ENCODE results near the gene TREM2. TPM values are rescaled to one million over a fixed set of nuclear protein-coding genes. Genes with fewer than 3 reads are reported as not detected.

Gene TREM2
- total and polyA plus RNA-seq, 4 experiments from 2014 or later, result 2.7 to 4.0 TPM; not detected in 2

DNA sequence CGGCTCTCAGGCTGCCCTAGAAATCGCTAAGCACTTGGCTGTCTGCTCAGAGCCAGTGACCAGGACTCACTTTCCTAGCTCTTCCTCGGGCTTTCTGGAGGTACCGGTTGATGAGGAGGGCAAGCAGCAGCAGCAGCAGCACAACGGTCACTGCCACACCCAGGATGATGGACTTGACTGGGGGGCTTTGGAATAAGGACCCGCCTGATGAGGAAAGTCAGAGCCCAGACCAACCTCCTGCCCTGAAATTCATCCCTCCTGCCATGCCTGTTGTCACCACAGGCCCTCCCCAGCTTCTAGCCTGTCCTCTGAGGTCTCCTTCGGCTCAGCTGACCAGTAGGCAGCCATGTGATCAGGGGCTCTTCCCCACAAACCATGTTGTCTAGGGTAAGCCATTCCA is 21.8 kb upstream of the TREM2 start:
- H3K27me3 Mint-ChIP-seq, result no peaks in the 10 kb centered on the region
- no peak overlapping the region for H3K4me3 Mint-ChIP-seq
- ChIA-PET POLR2A (ENCODE audit: partially characterized antibody) (no interaction called here), CTCF (ENCODE audit: partially characterized antibody) (interaction anchor here (1.1 to 4.1 kb wide), 2 partner anchors 9 to 11 kb away, joined by 3 to 26 read pairs; no protein-coding TSS in a partner anchor)
- Histone ChIP-seq H3K9me3 (ENCODE audit: control insufficient read depth in 1 of 2, low read length in 2 of 2) (no peaks in the 10 kb centered on the region), H3K36me3 (ENCODE audit: insufficient read depth, low read length) (no peaks in the 10 kb centered on the region), H3K4me3 (ENCODE audit: low read length in 2 of 2) (no peak overlapping the region), H3K4me1 (ENCODE audit: insufficient read depth, low read length) (peaks cover 18% of the 10 kb centered on the region), H3K27ac (ENCODE audit: low read depth, low read length) (no peak overlapping the region), H3K27me3 (ENCODE audit: insufficient read depth, low read length) (no peaks in the 10 kb centered on the region)
- intact Hi-C loops (cut with micrococcal nuclease), result loop anchor here (5.0 kb wide), 1 partner anchor 1837 kb away; no protein-coding TSS in a partner anchor
- DNase-seq, result no peak
- peaks cover 14 to 20% (median 18%) of the 10 kb centered on the region in 4 donors for H3K4me1 Mint-ChIP-seq
- H3K27ac Mint-ChIP-seq, result peak overlapping the region in 2 of 7 donors; percentile 79 to 83
- H3K9me3 Mint-ChIP-seq, result peaks cover 0 to 4% (median 0%) of the 10 kb centered on the region in 8 donors
- H3K36me3 Mint-ChIP-seq, result peaks cover 0 to 5% of the 10 kb centered on the region in 2 donors

GRCh38 chr6:41182069-41183034 is 19.4 kb upstream of the TREM2 start:
- POLR2A ChIA-PET (ENCODE audit: partially characterized antibody), result interaction anchor here (1.6 kb wide), 1 partner anchor 18 kb away, joined by 7 read pairs; the partner anchor contains the start of gene TREML2

GRCh38 chr6:41181566-41181965 is 18.6 kb upstream of the TREM2 start:
- H3K36me3 Mint-ChIP-seq, result no peaks in the 10 kb centered on the region
- POLR2A ChIA-PET (ENCODE audit: partially characterized antibody), result interaction anchor here (1.6 kb wide), 1 partner anchor 19 kb away, joined by 7 read pairs; the partner anchor contains the start of gene TREML2
- DNase-seq, result no peak

More at GRCh38 chr6:41182069-41183034, 19.4 kb upstream of the TREM2 start:
- Histone ChIP-seq H3K9me3 (ENCODE audit: control insufficient read depth in 1 of 2, low read length in 2 of 2) (no peaks in the 10 kb centered on the region), H3K36me3 (ENCODE audit: insufficient read depth, low read length) (no peaks in the 10 kb centered on the region), H3K27me3 (ENCODE audit: insufficient read depth, low read length) (no peaks in the 10 kb centered on the region), H3K4me3 (ENCODE audit: low read length in 2 of 2) (no peak overlapping the region), H3K27ac (ENCODE audit: low read depth, low read length) (no peak overlapping the region), H3K4me1 (ENCODE audit: insufficient read depth, low read length) (peaks cover 7% of the 10 kb centered on the region)
- Mint-ChIP-seq H3K4me3 (no peak overlapping the region), H3K4me1 (peaks cover 7 to 14% (median 10%) of the 10 kb centered on the region in 4 donors), H3K27ac (peak overlapping the region in 1 of 7 donors; percentile 2), H3K36me3 (no peaks in the 10 kb centered on the region), H3K27me3 (peaks cover 3 to 6% of the 10 kb centered on the region in 2 donors), H3K9me3 (no peaks in the 10 kb centered on the region)
- CTCF ChIA-PET (ENCODE audit: partially characterized antibody), result interaction anchor here (0.8 to 4.1 kb wide), 32 partner anchors 10 to 234 kb away, joined by 3 to 37 read pairs (median 4); partner anchors contain the start of genes TREML2 and UNC5CL
- intact Hi-C loops (cut with micrococcal nuclease), result loop anchor here (1.0 to 5.0 kb wide), 4 partner anchors 90 to 1835 kb away; partner anchors contain the start of genes NFYA and OARD1
- DNase-seq, result peak; percentile 47 to 65 (median 56)

DNA sequence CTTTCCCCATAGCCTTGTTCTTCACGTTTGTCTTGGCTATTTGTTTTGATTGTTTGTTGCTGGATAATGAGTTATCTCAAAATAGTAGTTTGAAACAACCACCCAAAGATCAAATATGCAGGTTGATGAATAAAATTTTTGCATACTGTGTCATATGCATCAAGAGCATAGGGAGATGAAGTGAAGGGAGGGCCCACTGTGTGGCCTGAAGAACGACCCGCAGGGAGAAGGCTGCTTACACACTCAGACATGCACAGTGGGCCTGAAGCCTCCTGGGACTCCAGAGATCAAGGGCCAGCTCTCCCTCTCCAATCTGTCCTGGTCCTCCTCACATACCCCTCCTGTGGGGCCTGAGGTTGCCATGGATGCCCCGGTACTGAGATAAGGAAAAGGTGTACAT is 16.2 kb upstream of the TREM2 start:
- no peak for DNase-seq
- CTCF ChIA-PET (ENCODE audit: partially characterized antibody), result interaction anchor here (1.3 kb wide), 1 partner anchor 10 kb away, joined by 3 read pairs; no protein-coding TSS in a partner anchor
- Mint-ChIP-seq H3K9me3 (peaks cover 0 to 2% (median 0%) of the 10 kb centered on the region in 8 donors), H3K4me3 (no peak overlapping the region), H3K36me3 (no peaks in the 10 kb centered on the region), H3K27ac (no peak overlapping the region), H3K4me1 (peaks cover 5 to 9% (median 7%) of the 10 kb centered on the region in 4 donors), H3K27me3 (peaks cover 8 to 9% of the 10 kb centered on the region in 2 donors)
- intact Hi-C loops (cut with micrococcal nuclease), result no loop called here
- H3K4me3 ChIP-seq (ENCODE audit: low read length in 2 of 2), result no peak overlapping the region
- H3K36me3 ChIP-seq (ENCODE audit: insufficient read depth, low read length), result no peaks in the 10 kb centered on the region
- POLR2A ChIA-PET (ENCODE audit: partially characterized antibody), result no interaction called here
- H3K9me3 ChIP-seq (ENCODE audit: control insufficient read depth in 1 of 2, low read length in 2 of 2), result no peaks in the 10 kb centered on the region
- H3K4me1 ChIP-seq (ENCODE audit: insufficient read depth, low read length), result peaks cover 7% of the 10 kb centered on the region
- no peaks in the 10 kb centered on the region for H3K27me3 ChIP-seq (ENCODE audit: insufficient read depth, low read length)
- no peak overlapping the region for H3K27ac ChIP-seq (ENCODE audit: low read depth, low read length)

More at GRCh38 chr6:41181566-41181965, 18.6 kb upstream of the TREM2 start:
- H3K27me3 Mint-ChIP-seq, result peaks cover 6 to 9% of the 10 kb centered on the region in 2 donors
- H3K9me3 Mint-ChIP-seq, result no peaks in the 10 kb centered on the region
- CTCF ChIA-PET (ENCODE audit: partially characterized antibody), result interaction anchor here (0.8 to 4.1 kb wide), 20 partner anchors 10 to 184 kb away, joined by 3 to 37 read pairs (median 5); partner anchors contain the start of genes TREML2 and UNC5CL
- H3K36me3 ChIP-seq (ENCODE audit: insufficient read depth, low read length), result no peaks in the 10 kb centered on the region
- intact Hi-C loops (cut with micrococcal nuclease), result loop anchor here (5.0 kb wide), 1 partner anchor 1834 kb away; no protein-coding TSS in a partner anchor
- no peak overlapping the region for H3K27ac ChIP-seq (ENCODE audit: low read depth, low read length)
- no peaks in the 10 kb centered on the region for H3K9me3 ChIP-seq (ENCODE audit: control insufficient read depth in 1 of 2, low read length in 2 of 2)
- peak overlapping the region in 1 of 7 donors; percentile 76 for H3K27ac Mint-ChIP-seq
- H3K4me3 ChIP-seq (ENCODE audit: low read length in 2 of 2), result no peak overlapping the region
- no peaks in the 10 kb centered on the region for H3K27me3 ChIP-seq (ENCODE audit: insufficient read depth, low read length)
- H3K4me1 Mint-ChIP-seq, result peaks cover 7 to 10% (median 8%) of the 10 kb centered on the region in 4 donors
- peaks cover 7% of the 10 kb centered on the region for H3K4me1 ChIP-seq (ENCODE audit: insufficient read depth, low read length)
- H3K4me3 Mint-ChIP-seq, result no peak overlapping the region

DNA sequence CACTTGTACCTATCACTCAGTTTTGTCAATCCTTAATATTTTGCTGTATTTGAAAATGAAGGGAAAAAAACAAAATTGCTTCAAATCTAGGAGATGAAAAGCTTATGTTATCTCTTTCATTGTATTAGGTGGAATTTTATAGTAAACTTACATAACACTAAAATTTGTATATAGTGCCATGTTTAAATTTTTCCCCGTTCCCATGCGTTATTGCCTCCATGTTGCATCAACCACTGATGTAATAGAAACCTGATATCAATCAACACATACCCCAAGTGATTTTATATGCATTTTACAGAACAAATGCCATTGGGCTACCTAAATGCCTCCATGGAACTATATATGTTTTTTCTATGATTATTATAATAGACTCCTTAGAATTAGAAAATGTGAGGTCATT is 14.8 kb upstream of the TREM2 start:
- POLR2A ChIA-PET (ENCODE audit: partially characterized antibody), result interaction anchor here (0.5 kb wide), 1 partner anchor 58 kb away, joined by 3 read pairs; no protein-coding TSS in a partner anchor
- Mint-ChIP-seq H3K27me3 (peaks cover 8 to 9% of the 10 kb centered on the region in 2 donors), H3K4me1 (peaks cover 5 to 9% (median 7%) of the 10 kb centered on the region in 4 donors), H3K4me3 (no peak overlapping the region), H3K9me3 (peaks cover 0 to 2% (median 0%) of the 10 kb centered on the region in 8 donors), H3K36me3 (no peaks in the 10 kb centered on the region), H3K27ac (no peak overlapping the region)
- peaks cover 7% of the 10 kb centered on the region for H3K4me1 ChIP-seq (ENCODE audit: insufficient read depth, low read length)
- CTCF ChIA-PET (ENCODE audit: partially characterized antibody), result no interaction called here
- no peak for DNase-seq
- intact Hi-C loops (cut with micrococcal nuclease), result no loop called here
- H3K4me3 ChIP-seq (ENCODE audit: low read length in 2 of 2), result no peak overlapping the region
- no peaks in the 10 kb centered on the region for H3K36me3 ChIP-seq (ENCODE audit: insufficient read depth, low read length)
- no peak overlapping the region for H3K27ac ChIP-seq (ENCODE audit: low read depth, low read length)
- H3K9me3 ChIP-seq (ENCODE audit: control insufficient read depth in 1 of 2, low read length in 2 of 2), result no peaks in the 10 kb centered on the region
- no peaks in the 10 kb centered on the region for H3K27me3 ChIP-seq (ENCODE audit: insufficient read depth, low read length)

- Mint-ChIP-seq H3K27me3 (peaks cover 8 to 9% of the 10 kb centered on the region in 2 donors), H3K9me3 (peaks cover 0 to 2% (median 0%) of the 10 kb centered on the region in 8 donors), H3K4me1 (peaks cover 4 to 7% (median 6%) of the 10 kb centered on the region in 4 donors), H3K27ac (peak overlapping the region in 1 of 7 donors; percentile 26), H3K4me3 (no peak overlapping the region), H3K36me3 (no peaks in the 10 kb centered on the region)
- Histone ChIP-seq H3K4me3 (ENCODE audit: low read length in 2 of 2) (no peak overlapping the region), H3K27ac (ENCODE audit: low read depth, low read length) (no peak overlapping the region), H3K36me3 (ENCODE audit: insufficient read depth, low read length) (no peaks in the 10 kb centered on the region), H3K4me1 (ENCODE audit: insufficient read depth, low read length) (peaks cover 7% of the 10 kb centered on the region), H3K27me3 (ENCODE audit: insufficient read depth, low read length) (no peaks in the 10 kb centered on the region), H3K9me3 (ENCODE audit: control insufficient read depth in 1 of 2, low read length in 2 of 2) (no peaks in the 10 kb centered on the region)
- POLR2A ChIA-PET (ENCODE audit: partially characterized antibody), result interaction anchor here (0.5 kb wide), 1 partner anchor 58 kb away, joined by 3 read pairs; no protein-coding TSS in a partner anchor
- no peak for DNase-seq
- intact Hi-C loops (cut with micrococcal nuclease), result no loop called here
- CTCF ChIA-PET (ENCODE audit: partially characterized antibody), result interaction anchor here (1.1 kb wide), 1 partner anchor 9 kb away, joined by 4 read pairs; no protein-coding TSS in a partner anchor
These were observed 14.4 kb upstream of the TREM2 start for GRCh38 chr6:41177287-41177686.
